ENCODE measurements around the gene SMG7.

SMG7 gene

GRCh38 chr1:183487674-183488442 lies 15.6 kb downstream of the SMG7 start:
- peaks cover 11% of the 10 kb centered on the region; the same call in 1 of the 2 replicates for H3K4me1 ChIP-seq (ENCODE audit: control insufficient read depth, insufficient read depth, low read length)

GRCh38 chr1:183490932-183491331 lies 18.6 kb downstream of the SMG7 start:
- 0 out of 2 replicates have a peak, but pooled peaks cover 3% of the 10 kb centered on the region for H3K4me1 ChIP-seq (ENCODE audit: control insufficient read depth, insufficient read depth, low read length)
- H3K9ac ChIP-seq (ENCODE audit: low read length), result no peak overlapping the region
- no peak overlapping the region for H3K27ac ChIP-seq (ENCODE audit: low read depth, low read length)
- H3K4me3 ChIP-seq (ENCODE audit: low read depth, low read length), result no peak overlapping the region
- no peaks in the 10 kb centered on the region for H3K27me3 ChIP-seq (ENCODE audit: control insufficient read depth, insufficient read depth, low read length)
- no peaks in the 10 kb centered on the region for H3K9me3 ChIP-seq (ENCODE audit: control insufficient read depth, insufficient read depth, low read depth, low read length)
- no peaks in the 10 kb centered on the region for H3K36me3 ChIP-seq (ENCODE audit: control insufficient read depth, insufficient read depth, low read length)

More at GRCh38 chr1:183487674-183488442, 15.6 kb downstream of the SMG7 start:
- H3K27me3 ChIP-seq (ENCODE audit: control insufficient read depth, insufficient read depth, low read length), result no peaks in the 10 kb centered on the region
- no peaks in the 10 kb centered on the region for H3K36me3 ChIP-seq (ENCODE audit: control insufficient read depth, insufficient read depth, low read length)
- no peak overlapping the region for H3K4me3 ChIP-seq (ENCODE audit: low read depth, low read length)
- no peak overlapping the region for H3K27ac ChIP-seq (ENCODE audit: low read depth, low read length)
- H3K9ac ChIP-seq (ENCODE audit: low read length), result no peak overlapping the region
- no peaks in the 10 kb centered on the region for H3K9me3 ChIP-seq (ENCODE audit: control insufficient read depth, insufficient read depth, low read depth, low read length)

- peaks cover 10% of the 10 kb centered on the region; the same call in 1 of the 2 replicates for H3K4me1 ChIP-seq (ENCODE audit: control insufficient read depth, insufficient read depth, low read length)
- H3K27me3 ChIP-seq (ENCODE audit: control insufficient read depth, insufficient read depth, low read length), result no peaks in the 10 kb centered on the region
- H3K36me3 ChIP-seq (ENCODE audit: control insufficient read depth, insufficient read depth, low read length), result no peaks in the 10 kb centered on the region
- H3K27ac ChIP-seq (ENCODE audit: low read depth, low read length), result no peak overlapping the region
- no peaks in the 10 kb centered on the region for H3K9me3 ChIP-seq (ENCODE audit: control insufficient read depth, insufficient read depth, low read depth, low read length)
- H3K9ac ChIP-seq (ENCODE audit: low read length), result no peak overlapping the region
- no peak overlapping the region for H3K4me3 ChIP-seq (ENCODE audit: low read depth, low read length)
Observed at GRCh38 chr1:183493540-183494245, 21.4 kb downstream of the SMG7 start.

DNA sequence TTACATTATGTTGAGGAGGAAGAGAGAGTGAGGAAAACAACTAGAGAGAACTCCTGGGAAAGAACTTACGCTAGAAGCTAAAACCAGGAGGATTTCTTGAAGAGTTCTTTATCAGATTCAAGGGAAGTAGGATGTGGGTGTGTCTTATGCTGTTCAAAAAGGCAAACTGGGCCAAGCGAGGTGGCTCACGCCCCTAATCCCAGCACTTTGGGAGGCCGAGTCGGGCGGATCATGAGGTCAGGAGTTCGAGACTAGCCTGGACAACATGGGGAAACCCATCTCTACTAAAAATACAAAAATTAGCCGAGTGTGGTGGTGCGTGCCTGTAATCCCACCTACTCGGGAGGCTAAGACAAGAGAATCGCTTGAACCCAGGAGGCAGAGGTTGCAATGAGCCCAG lies 23.1 kb downstream of the SMG7 start:
- no peaks in the 10 kb centered on the region for H3K27me3 ChIP-seq (ENCODE audit: control insufficient read depth, insufficient read depth, low read length)
- H3K9me3 ChIP-seq (ENCODE audit: control insufficient read depth, insufficient read depth, low read depth, low read length), result no peaks in the 10 kb centered on the region
- H3K36me3 ChIP-seq (ENCODE audit: control insufficient read depth, insufficient read depth, low read length), result no peaks in the 10 kb centered on the region
- no peak overlapping the region for H3K4me3 ChIP-seq (ENCODE audit: low read depth, low read length)
- H3K27ac ChIP-seq (ENCODE audit: low read depth, low read length), result no peak overlapping the region
- peaks cover 27% of the 10 kb centered on the region; the same call in 1 of the 2 replicates for H3K4me1 ChIP-seq (ENCODE audit: control insufficient read depth, insufficient read depth, low read length)
- no peak overlapping the region for H3K9ac ChIP-seq (ENCODE audit: low read length)

- H3K4me3 ChIP-seq (ENCODE audit: low read depth, low read length), result no peak overlapping the region
- no peak overlapping the region for H3K27ac ChIP-seq (ENCODE audit: low read depth, low read length)
- no peaks in the 10 kb centered on the region for H3K36me3 ChIP-seq (ENCODE audit: control insufficient read depth, insufficient read depth, low read length)
- peaks cover 30% of the 10 kb centered on the region; the same call in 1 of the 2 replicates for H3K4me1 ChIP-seq (ENCODE audit: control insufficient read depth, insufficient read depth, low read length)
- H3K9ac ChIP-seq (ENCODE audit: low read length), result no peak overlapping the region
- H3K27me3 ChIP-seq (ENCODE audit: control insufficient read depth, insufficient read depth, low read length), result no peaks in the 10 kb centered on the region
- no peaks in the 10 kb centered on the region for H3K9me3 ChIP-seq (ENCODE audit: control insufficient read depth, insufficient read depth, low read depth, low read length)
Observed at GRCh38 chr1:183497218-183497617, 24.9 kb downstream of the SMG7 start.

- H3K4me3 ChIP-seq (ENCODE audit: low read depth, low read length), result no peak overlapping the region
- H3K9me3 ChIP-seq (ENCODE audit: control insufficient read depth, insufficient read depth, low read depth, low read length), result no peaks in the 10 kb centered on the region
- H3K27ac ChIP-seq (ENCODE audit: low read depth, low read length), result no peak overlapping the region
- H3K4me1 ChIP-seq (ENCODE audit: control insufficient read depth, insufficient read depth, low read length), result peaks cover 29% of the 10 kb centered on the region; the same call in 1 of the 2 replicates
- no peaks in the 10 kb centered on the region for H3K27me3 ChIP-seq (ENCODE audit: control insufficient read depth, insufficient read depth, low read length)
- H3K9ac ChIP-seq (ENCODE audit: low read length), result no peak overlapping the region
- H3K36me3 ChIP-seq (ENCODE audit: control insufficient read depth, insufficient read depth, low read length), result no peaks in the 10 kb centered on the region
Observed at GRCh38 chr1:183498342-183498991, 26.2 kb downstream of the SMG7 start.

DNA sequence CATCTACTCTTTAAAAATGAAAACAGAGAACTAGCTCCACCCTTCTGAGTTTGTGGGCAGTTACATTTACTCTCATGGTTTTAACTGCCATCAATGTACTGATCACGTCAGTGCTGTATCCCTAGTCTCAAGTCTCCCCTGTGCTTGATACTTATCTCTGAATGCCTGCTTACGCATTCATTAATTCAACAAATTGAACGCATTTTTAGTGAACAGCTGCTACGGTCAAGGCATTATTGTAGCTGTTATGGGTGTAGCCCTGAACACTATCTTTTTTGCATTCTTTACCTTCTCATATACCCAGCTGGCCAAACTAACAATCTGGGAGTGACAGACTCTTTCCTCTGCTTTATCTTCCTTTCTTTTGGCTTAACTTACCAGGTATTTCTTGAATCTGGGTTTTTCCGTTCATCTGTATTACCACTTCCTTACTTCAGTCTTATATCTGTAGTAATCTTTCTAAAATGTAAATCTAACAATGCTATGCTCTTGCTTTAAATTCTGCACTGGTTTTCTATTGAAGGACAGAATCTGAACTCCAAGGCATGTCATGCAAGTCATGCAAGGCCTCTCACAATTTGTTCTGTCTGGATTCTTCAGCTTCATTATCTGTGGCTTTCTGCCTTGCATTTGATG lies 33.3 kb downstream of the SMG7 start:
- H3K9me3 ChIP-seq (ENCODE audit: control insufficient read depth, insufficient read depth, low read depth, low read length), result no peaks in the 10 kb centered on the region
- no peak overlapping the region for H3K9ac ChIP-seq (ENCODE audit: low read length)
- H3K4me3 ChIP-seq (ENCODE audit: low read depth, low read length), result no peak overlapping the region
- no peak overlapping the region for H3K27ac ChIP-seq (ENCODE audit: low read depth, low read length)
- peaks cover 14% of the 10 kb centered on the region for H3K4me1 ChIP-seq (ENCODE audit: control insufficient read depth, insufficient read depth, low read length)
- H3K27me3 ChIP-seq (ENCODE audit: control insufficient read depth, insufficient read depth, low read length), result no peaks in the 10 kb centered on the region
- H3K36me3 ChIP-seq (ENCODE audit: control insufficient read depth, insufficient read depth, low read length), result no peaks in the 10 kb centered on the region

DNA sequence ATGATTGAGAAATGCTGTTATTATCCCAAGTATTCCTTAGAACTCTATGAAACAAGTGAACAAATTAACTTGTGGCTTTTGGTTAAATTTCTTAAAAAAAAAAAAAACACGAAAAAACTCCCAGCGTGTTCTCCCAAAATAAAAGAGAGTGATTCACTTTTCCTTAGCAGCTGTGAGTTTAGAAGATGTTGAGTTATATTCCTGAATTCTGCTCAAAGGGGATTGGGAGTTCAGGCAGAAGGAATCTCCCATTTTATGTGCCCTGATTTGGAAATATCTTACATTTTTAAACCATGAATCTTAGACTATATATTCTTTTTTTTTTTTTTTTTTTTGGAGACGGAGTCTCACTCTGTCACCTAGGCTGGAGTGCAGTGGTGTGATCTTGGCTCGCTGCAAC lies 34.3 kb downstream of the SMG7 start:
- no peaks in the 10 kb centered on the region for H3K36me3 ChIP-seq (ENCODE audit: control insufficient read depth, insufficient read depth, low read length)
- no peak overlapping the region for H3K27ac ChIP-seq (ENCODE audit: low read depth, low read length)
- peaks cover 12% of the 10 kb centered on the region; the same call in 1 of the 2 replicates for H3K4me1 ChIP-seq (ENCODE audit: control insufficient read depth, insufficient read depth, low read length)
- no peak overlapping the region for H3K9ac ChIP-seq (ENCODE audit: low read length)
- H3K27me3 ChIP-seq (ENCODE audit: control insufficient read depth, insufficient read depth, low read length), result no peaks in the 10 kb centered on the region
- H3K9me3 ChIP-seq (ENCODE audit: control insufficient read depth, insufficient read depth, low read depth, low read length), result no peaks in the 10 kb centered on the region
- no peak overlapping the region for H3K4me3 ChIP-seq (ENCODE audit: low read depth, low read length)

DNA sequence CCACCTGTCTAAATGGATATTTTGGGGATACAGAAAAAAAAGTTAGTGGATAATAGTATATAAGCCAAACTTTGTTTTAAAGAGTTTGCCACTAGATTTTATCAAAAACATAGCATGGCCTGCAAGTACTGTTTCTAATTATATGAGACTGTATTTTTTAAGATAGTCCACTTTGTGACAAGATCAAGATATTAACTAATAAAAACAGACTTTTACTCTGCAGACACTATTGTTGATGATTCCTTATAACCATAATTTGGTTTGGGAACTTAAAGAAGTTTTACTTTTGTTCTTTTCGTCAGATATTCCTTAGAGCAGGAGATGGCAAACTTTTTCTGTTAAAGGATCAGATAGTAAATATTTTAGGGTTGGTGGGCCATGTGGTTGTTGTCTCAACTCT lies 36.4 kb downstream of the SMG7 start:
- H3K9me3 ChIP-seq (ENCODE audit: control insufficient read depth, insufficient read depth, low read depth, low read length), result no peaks in the 10 kb centered on the region
- peaks cover 12% of the 10 kb centered on the region; the same call in 1 of the 2 replicates for H3K4me1 ChIP-seq (ENCODE audit: control insufficient read depth, insufficient read depth, low read length)
- no peaks in the 10 kb centered on the region for H3K27me3 ChIP-seq (ENCODE audit: control insufficient read depth, insufficient read depth, low read length)
- H3K9ac ChIP-seq (ENCODE audit: low read length), result no peak overlapping the region
- no peak overlapping the region for H3K4me3 ChIP-seq (ENCODE audit: low read depth, low read length)
- no peak overlapping the region for H3K27ac ChIP-seq (ENCODE audit: low read depth, low read length)
- H3K36me3 ChIP-seq (ENCODE audit: control insufficient read depth, insufficient read depth, low read length), result no peaks in the 10 kb centered on the region

DNA sequence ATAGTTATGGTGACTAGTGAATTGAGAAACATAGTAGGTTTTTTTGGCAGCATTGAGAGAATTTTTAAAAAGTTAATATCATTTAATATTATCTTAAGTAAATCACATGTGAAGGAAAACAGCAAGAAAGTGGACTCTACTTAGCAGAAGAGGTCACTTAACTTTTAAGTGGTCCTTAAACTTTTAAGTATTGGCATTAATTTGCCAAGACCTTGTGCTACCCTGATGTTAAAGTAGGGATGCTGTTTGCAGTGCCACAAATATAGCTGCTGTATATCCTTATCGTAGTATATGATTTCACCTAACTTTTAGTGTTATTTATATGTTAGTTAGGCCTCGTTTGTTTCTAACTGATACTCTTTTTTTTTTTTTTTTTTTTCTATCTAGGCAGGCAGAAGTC lies 40.2 kb downstream of the SMG7 start:
- Histone ChIP-seq H3K36me3 (ENCODE audit: control insufficient read depth, insufficient read depth, low read length) (peaks cover 9% of the 10 kb centered on the region), H3K27me3 (ENCODE audit: control insufficient read depth, insufficient read depth, low read length) (no peaks in the 10 kb centered on the region), H3K4me3 (ENCODE audit: low read depth, low read length) (no peak overlapping the region), H3K9ac (ENCODE audit: low read length) (no peak overlapping the region), H3K27ac (ENCODE audit: low read depth, low read length) (no peak overlapping the region), H3K4me1 (ENCODE audit: control insufficient read depth, insufficient read depth, low read length) (peaks cover 15% of the 10 kb centered on the region), H3K9me3 (ENCODE audit: control insufficient read depth, insufficient read depth, low read depth, low read length) (no peaks in the 10 kb centered on the region)

Measured in HUES6 (cell line).